GM12865 (cell line): ENCODE results near the gene CFAP299.

Experiments used
- DNase-seq: peaks from one replicate; pipeline ENCODE4 v3.0.0; 2010; ENCODE audit warnings: low read depth
- H3K4me3 ChIP-seq: 2 replicates; pipeline ENCODE4 v1.5.1; 2011; ENCODE audit warnings: mild to moderate bottlenecking, low read depth, low read length, control low read depth
- CTCF ChIP-seq: IDR thresholded peaks from 2 replicates; pipeline ENCODE4 v1.5.1; 2011; ENCODE audit warnings: low read length, control low read depth, low read depth, inconsistent platforms; ENCODE audit not compliant: insufficient read depth; ENCODE audit errors: missing control alignments

CFAP299 gene

GRCh38 chr4:80710748-80711451 is 375.4 kb downstream of the CFAP299 start:
- no peak for TF ChIP-seq CTCF
- no peak overlapping the region for H3K4me3 ChIP-seq
- no peak for DNase-seq

DNA sequence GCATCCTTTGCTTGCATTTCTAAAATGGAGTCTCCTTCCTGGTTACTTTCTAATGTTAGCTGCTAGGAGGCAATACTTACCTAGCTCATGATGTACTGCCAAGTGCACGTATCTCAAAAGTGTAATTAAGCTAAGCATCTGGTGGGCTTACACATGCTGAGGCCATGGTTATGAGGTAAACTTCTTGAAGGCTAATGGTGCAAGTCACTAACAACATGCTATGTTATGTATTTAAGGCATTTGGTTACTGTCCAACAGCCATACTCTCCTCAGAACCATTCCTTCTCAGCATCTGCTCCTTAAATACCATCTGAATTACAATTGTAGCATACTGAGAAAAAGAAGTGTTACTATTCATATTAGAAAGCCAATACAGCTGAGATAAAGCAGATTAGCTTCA is 376.4 kb downstream of the CFAP299 start:
- no peak overlapping the region for H3K4me3 ChIP-seq
- TF ChIP-seq CTCF, result no peak
- DNase-seq, result no peak

GRCh38 chr4:80713409-80713808 is 377.9 kb downstream of the CFAP299 start:
- no peak for DNase-seq
- TF ChIP-seq CTCF, result no peak

DNA sequence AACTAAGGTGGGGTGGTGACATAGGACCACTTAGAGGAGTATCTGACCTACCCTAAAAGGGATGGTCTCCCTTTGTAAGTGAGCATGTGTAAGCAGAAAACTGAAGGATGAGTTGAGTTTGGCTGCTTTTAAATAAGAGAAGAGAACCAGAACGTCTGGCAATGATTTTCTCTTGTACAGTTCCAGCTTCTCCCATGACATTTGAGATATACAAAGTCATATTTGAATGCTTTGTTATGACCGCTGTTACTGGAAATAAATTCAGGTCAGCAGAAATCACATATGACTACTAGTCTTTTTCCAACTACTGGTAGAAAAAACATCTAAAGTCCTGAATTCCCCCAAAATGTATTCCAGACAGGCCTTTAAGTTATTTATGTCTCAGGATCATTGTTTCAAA is 381.7 kb downstream of the CFAP299 start:
- H3K4me3 ChIP-seq, result no peak overlapping the region
- DNase-seq, result no peak
- TF ChIP-seq CTCF, result no peak

More at GRCh38 chr4:80713409-80713808, 377.9 kb downstream of the CFAP299 start:
- no peak overlapping the region for H3K4me3 ChIP-seq

GRCh38 chr4:80726471-80726870 is 390.9 kb downstream of the CFAP299 start:
- no peak overlapping the region for H3K4me3 ChIP-seq
- DNase-seq, result no peak
- TF ChIP-seq CTCF, result no peak

DNA sequence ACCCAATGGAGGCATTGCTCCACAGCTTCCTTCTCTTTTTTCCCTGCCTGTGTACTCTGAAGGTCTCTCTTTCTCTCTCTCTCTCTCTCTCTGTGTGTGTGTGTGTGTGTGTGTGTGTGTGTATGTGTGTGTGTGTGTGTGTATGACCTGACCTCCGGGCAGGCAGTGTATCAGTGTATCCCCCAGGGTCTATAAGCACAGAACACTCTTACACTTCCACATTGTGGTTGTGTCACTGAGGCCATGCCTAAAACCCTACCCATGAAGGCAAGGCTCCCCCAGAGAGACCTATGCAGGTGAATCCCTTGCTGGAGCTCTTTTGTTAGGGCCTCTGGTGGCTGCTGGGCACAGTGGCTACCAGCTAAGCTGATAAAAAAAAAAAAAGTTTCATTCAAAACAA is 394.6 kb downstream of the CFAP299 start:
- no peak for TF ChIP-seq CTCF

DNA sequence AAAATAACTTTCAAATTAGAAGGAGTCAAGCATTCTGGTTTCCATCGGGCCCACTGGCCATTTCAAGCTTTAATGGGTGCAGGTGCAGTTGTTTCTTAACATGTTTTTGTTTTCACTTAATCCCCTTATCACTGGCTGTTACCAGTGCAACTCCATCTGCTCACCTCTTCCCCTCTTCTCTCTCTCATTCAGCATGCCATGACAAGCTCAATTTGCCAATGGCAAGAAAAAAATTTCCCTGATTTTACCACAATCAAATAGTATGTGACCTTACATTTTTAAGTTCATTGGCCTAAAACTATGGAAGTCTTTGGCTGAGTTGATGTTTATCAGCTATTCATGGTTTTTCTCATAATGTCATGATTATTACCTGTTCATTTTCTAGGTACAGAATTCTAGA is 395.9 kb downstream of the CFAP299 start:
- DNase-seq, result no peak
- no peak overlapping the region for H3K4me3 ChIP-seq
- TF ChIP-seq CTCF, result no peak

More for the DNA sequence above, 394.6 kb downstream of the CFAP299 start:
- no peak for DNase-seq
- no peak overlapping the region for H3K4me3 ChIP-seq
